ENCODE results near the gene VPS54. TPM values are rescaled to one million over a fixed set of nuclear protein-coding genes. Genes with fewer than 3 reads are reported as not detected.
"Not testable (repeated sequence)": the region's sequence is repeated elsewhere in the genome, so short reads cannot be mapped to it uniquely, and the experiment has no call there.

VPS54 gene
- total RNA-seq, 1 experiment from 2014 or later: 19.1 TPM

GRCh38 chr2:63993871-63994270, 25.4 kb downstream of the VPS54 start:
- ChIA-PET POLR2A (ENCODE audit: low non-redundant PET) (no interaction called here), CTCF (no interaction called here)
- no peak overlapping the region for H3K27ac ChIP-seq (ENCODE audit: low read depth, low read length, poor library complexity, severe bottlenecking)
- H3K36me3 ChIP-seq (ENCODE audit: insufficient read depth, low read length, poor library complexity, severe bottlenecking): no peaks in the 10 kb centered on the region
- no peak for DNase-seq (ENCODE audit: low spot score)
- BruUV-seq (replicated peaks): no TSS peak
- no peaks in the 10 kb centered on the region for H3K27me3 ChIP-seq (replicated peaks; ENCODE audit: insufficient read depth, low read depth, low read length, poor library complexity)
- H3K4me1 ChIP-seq (ENCODE audit: insufficient read depth, low read length, poor library complexity, severe bottlenecking): peaks cover 20% of the 10 kb centered on the region
- H3K4me3 ChIP-seq (ENCODE audit: low read depth, low read length, poor library complexity, severe bottlenecking): no peak overlapping the region
- intact Hi-C loops (cut with micrococcal nuclease; ENCODE audit: unreplicated experiment): no loop called here
- peaks cover 14% of the 10 kb centered on the region for H3K9me3 ChIP-seq (ENCODE audit: low read depth, low read length, poor library complexity, severe bottlenecking)
- no peak for TF ChIP-seq EZH2 (IDR thresholded peaks at IDR 0.05; ENCODE audit: borderline replicate concordance, low read depth, low read length, poor library complexity, severe bottlenecking)
- TF ChIP-seq, protein P1, sequence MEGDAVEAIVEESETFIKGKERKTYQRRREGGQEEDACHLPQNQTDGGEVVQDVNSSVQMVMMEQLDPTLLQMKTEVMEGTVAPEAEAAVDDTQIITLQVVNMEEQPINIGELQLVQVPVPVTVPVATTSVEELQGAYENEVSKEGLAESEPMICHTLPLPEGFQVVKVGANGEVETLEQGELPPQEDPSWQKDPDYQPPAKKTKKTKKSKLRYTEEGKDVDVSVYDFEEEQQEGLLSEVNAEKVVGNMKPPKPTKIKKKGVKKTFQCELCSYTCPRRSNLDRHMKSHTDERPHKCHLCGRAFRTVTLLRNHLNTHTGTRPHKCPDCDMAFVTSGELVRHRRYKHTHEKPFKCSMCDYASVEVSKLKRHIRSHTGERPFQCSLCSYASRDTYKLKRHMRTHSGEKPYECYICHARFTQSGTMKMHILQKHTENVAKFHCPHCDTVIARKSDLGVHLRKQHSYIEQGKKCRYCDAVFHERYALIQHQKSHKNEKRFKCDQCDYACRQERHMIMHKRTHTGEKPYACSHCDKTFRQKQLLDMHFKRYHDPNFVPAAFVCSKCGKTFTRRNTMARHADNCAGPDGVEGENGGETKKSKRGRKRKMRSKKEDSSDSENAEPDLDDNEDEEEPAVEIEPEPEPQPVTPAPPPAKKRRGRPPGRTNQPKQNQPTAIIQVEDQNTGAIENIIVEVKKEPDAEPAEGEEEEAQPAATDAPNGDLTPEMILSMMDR (conservative IDR thresholded peaks at IDR 0.05; ENCODE audit: low read depth, low read length): no peak

DNA sequence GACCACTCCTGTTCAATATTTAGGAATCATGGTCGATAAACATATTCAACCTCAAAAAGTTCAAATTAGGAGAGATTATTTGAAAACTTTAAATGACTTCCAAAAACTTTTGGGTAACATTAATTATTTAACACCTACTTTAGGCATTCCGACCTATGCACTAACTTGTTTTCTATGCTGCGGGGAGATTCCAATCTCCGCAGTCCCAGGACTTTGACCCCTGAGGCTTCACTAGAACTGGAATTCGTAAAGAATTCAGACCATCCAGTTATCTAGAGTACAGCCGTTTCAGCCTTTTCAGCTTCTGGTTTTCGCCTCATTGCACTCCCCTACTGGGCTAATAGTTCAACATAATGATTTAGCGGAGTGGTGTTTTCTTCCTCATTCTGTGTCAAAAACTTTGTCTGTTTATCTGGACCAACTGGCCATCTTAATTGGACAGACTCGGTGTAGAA, 26.1 kb downstream of the VPS54 start:
- H3K36me3 ChIP-seq (ENCODE audit: insufficient read depth, low read length, poor library complexity, severe bottlenecking); DNase-seq (ENCODE audit: low spot score); H3K4me3 ChIP-seq (ENCODE audit: low read depth, low read length, poor library complexity, severe bottlenecking); POLR2A ChIA-PET (ENCODE audit: low non-redundant PET); H3K27me3 ChIP-seq (replicated peaks; ENCODE audit: insufficient read depth, low read depth, low read length, poor library complexity); H3K27ac ChIP-seq (ENCODE audit: low read depth, low read length, poor library complexity, severe bottlenecking); intact Hi-C loops (cut with micrococcal nuclease; ENCODE audit: unreplicated experiment); BruUV-seq (replicated peaks); CTCF ChIA-PET: not testable (repeated sequence)
- peaks cover 14% of the 10 kb centered on the region for H3K9me3 ChIP-seq (ENCODE audit: low read depth, low read length, poor library complexity, severe bottlenecking)
- peaks cover 22% of the 10 kb centered on the region for H3K4me1 ChIP-seq (ENCODE audit: insufficient read depth, low read length, poor library complexity, severe bottlenecking)

DNA sequence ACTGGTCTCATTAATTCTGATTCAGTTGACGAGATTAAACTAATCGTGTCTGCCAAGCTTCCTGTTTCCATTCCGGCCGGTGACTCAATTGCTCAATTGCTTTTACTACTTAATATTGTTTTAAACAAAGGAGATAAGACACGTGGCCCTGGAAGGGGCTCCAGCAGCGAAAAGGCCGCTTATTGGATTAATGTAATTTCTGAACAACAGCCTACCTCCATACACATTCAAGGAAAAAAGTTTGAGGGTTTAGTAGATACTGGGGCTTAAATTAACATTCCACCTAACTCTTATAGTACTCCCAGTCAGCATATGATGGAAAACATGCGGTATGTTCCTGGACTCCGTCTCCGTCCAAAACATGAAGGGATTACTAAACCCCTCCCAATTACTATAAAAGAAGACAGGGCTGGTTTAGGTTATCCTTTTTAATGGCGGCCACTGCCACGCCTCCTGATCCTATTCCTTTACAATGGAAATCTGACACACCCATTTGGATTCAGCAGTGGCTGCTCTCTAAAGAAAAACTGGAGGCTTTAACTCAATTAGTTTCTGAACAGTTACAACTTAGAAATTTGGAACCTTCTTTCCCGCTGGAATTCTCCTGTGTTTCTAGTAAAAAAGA, 27.1 kb downstream of the VPS54 start:
- intact Hi-C loops (cut with micrococcal nuclease; ENCODE audit: unreplicated experiment): no loop called here
- Histone ChIP-seq H3K9me3 (ENCODE audit: low read depth, low read length, poor library complexity, severe bottlenecking) (peaks cover 4% of the 10 kb centered on the region), H3K27ac (ENCODE audit: low read depth, low read length, poor library complexity, severe bottlenecking) (peak overlapping the region; percentile 11), H3K36me3 (ENCODE audit: insufficient read depth, low read length, poor library complexity, severe bottlenecking) (no peaks in the 10 kb centered on the region), H3K4me3 (ENCODE audit: low read depth, low read length, poor library complexity, severe bottlenecking) (no peak overlapping the region), H3K4me1 (ENCODE audit: insufficient read depth, low read length, poor library complexity, severe bottlenecking) (peaks cover 26% of the 10 kb centered on the region), H3K27me3 (replicated peaks; ENCODE audit: insufficient read depth, low read depth, low read length, poor library complexity) (no peaks in the 10 kb centered on the region)
- no peak for TF ChIP-seq EZH2 (IDR thresholded peaks at IDR 0.05; ENCODE audit: borderline replicate concordance, low read depth, low read length, poor library complexity, severe bottlenecking)
- TF ChIP-seq, protein P1 (conservative IDR thresholded peaks at IDR 0.05; ENCODE audit: low read depth, low read length): no peak
- ChIA-PET CTCF (no interaction called here), POLR2A (ENCODE audit: low non-redundant PET) (interaction anchor here (0.6 kb wide), 1 partner anchor 16 kb away, joined by 4 read pairs; no protein-coding TSS in a partner anchor)
- BruUV-seq (replicated peaks): no TSS peak
- DNase-seq (ENCODE audit: low spot score): peak; percentile 92

DNA sequence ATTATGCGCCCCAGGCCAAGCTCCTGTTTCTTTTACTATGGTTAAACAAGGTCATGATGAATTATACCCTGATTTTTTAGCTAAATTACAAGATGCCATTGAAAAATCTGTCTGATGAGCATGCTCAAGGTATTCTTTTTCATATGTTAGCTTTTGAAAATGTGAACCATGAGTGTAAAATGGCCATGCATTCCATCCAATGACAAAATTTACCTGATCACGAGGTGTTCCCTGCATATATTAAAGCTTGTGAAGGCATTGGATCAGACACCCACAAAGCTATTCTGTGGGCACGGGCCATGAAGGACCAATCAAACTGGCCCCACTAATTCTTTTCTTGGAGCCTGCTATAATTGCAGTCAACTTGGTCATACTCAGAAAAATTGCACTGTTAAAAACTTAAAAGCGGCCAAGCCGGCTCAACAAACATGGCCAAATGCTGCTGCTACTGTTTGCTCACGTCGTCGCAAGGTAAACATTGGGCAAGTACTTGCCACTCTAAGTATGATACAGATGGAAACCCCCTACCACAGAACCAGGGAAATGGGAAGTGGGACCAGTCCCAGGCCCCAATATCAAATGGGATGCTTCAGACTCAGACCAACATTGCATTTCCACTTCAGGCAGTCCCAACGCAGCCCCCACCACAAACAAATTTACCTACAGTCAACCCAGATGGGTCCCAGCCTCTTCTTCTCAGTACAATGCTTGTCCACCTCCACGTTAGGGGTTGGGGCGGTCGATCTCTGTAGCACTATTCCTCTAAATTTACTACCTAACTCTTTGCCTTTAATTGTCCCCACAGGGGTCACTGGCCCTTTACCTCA, 27.8 kb downstream of the VPS54 start:
- H3K36me3 ChIP-seq (ENCODE audit: insufficient read depth, low read length, poor library complexity, severe bottlenecking); DNase-seq (ENCODE audit: low spot score); intact Hi-C loops (cut with micrococcal nuclease; ENCODE audit: unreplicated experiment); H3K9me3 ChIP-seq (ENCODE audit: low read depth, low read length, poor library complexity, severe bottlenecking); BruUV-seq (replicated peaks); CTCF ChIA-PET; H3K4me3 ChIP-seq (ENCODE audit: low read depth, low read length, poor library complexity, severe bottlenecking); H3K27me3 ChIP-seq (replicated peaks; ENCODE audit: insufficient read depth, low read depth, low read length, poor library complexity); POLR2A ChIA-PET (ENCODE audit: low non-redundant PET): not testable (repeated sequence)
- H3K27ac ChIP-seq (ENCODE audit: low read depth, low read length, poor library complexity, severe bottlenecking): peak overlapping the region; percentile 11
- peaks cover 26% of the 10 kb centered on the region for H3K4me1 ChIP-seq (ENCODE audit: insufficient read depth, low read length, poor library complexity, severe bottlenecking)
